Neural cell (in vitro differentiated cells): ENCODE results near the gene COG5.

Experiments used
- EP300 ChIP-seq: fragments of 450-650 bp; conservative IDR thresholded peaks from 2 replicates; pipeline ENCODE4 v1.6.1; 2014; ENCODE audit warnings: antibody characterized with exemption, mild to moderate bottlenecking, moderate library complexity; ENCODE audit not compliant: poor library complexity, severe bottlenecking
- TF ChIP-seq, protein P1 (sequence below): fragments of 450-650 bp; IDR thresholded peaks from 2 replicates; pipeline ENCODE4 v1.5.1; 2014; ENCODE audit warnings: antibody characterized with exemption, mild to moderate bottlenecking, moderate library complexity; ENCODE audit not compliant: poor library complexity, severe bottlenecking

DNA sequence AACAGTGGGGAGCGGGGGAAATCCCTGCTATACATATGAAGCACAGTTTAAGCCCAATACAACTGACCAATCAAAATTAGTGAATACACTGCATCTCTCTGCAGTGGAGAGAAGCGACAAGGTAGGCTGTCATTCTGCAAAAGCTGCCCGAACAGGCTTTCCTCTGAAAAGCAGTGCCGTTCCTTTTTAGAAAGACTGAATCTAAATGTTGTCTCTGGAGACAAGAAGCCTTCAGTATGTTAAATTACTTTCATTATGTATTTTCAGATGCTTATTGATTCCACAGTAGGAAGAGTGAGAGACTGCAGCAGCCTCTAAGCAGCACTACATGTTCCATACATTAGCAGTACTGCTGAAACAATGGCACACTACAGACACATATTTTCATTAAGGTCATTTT, 93.8 kb downstream of the COG5 start, which contains the start of gene GPR22:
- TF ChIP-seq, protein P1, sequence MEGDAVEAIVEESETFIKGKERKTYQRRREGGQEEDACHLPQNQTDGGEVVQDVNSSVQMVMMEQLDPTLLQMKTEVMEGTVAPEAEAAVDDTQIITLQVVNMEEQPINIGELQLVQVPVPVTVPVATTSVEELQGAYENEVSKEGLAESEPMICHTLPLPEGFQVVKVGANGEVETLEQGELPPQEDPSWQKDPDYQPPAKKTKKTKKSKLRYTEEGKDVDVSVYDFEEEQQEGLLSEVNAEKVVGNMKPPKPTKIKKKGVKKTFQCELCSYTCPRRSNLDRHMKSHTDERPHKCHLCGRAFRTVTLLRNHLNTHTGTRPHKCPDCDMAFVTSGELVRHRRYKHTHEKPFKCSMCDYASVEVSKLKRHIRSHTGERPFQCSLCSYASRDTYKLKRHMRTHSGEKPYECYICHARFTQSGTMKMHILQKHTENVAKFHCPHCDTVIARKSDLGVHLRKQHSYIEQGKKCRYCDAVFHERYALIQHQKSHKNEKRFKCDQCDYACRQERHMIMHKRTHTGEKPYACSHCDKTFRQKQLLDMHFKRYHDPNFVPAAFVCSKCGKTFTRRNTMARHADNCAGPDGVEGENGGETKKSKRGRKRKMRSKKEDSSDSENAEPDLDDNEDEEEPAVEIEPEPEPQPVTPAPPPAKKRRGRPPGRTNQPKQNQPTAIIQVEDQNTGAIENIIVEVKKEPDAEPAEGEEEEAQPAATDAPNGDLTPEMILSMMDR = no peak
- peak; percentile 45 for TF ChIP-seq EP300
